MM.1S (cell line): Measurements from ENCODE around the gene PPM1B.

Source experiments
- DNase-seq: peaks from one replicate; pipeline ENCODE4 v3.0.0-alpha.2; 2015
- H2AFZ ChIP-seq: fragments of 300-600 bp; sonication (generic); 2 replicates; pipeline ENCODE4 v1.6.0; 2016; ENCODE audit warnings: antibody characterized with exemption, low read length
- H3F3A ChIP-seq: fragments of 300-600 bp; sonication (generic); 2 replicates; pipeline ENCODE4 v1.6.1; 2016; ENCODE audit warnings: mild to moderate bottlenecking, antibody characterized with exemption, low read length, moderate library complexity, mixed read lengths; ENCODE audit not compliant: insufficient read depth
- H3K27ac ChIP-seq: fragments of 300-600 bp; sonication (generic); 2 replicates; pipeline ENCODE4 v1.5.1; 2016; ENCODE audit warnings: mild to moderate bottlenecking, low read length
- H3K27me3 ChIP-seq: fragments of 300-600 bp; sonication (generic); replicated peaks from 2 replicates; pipeline ENCODE4 v1.6.0; 2016; ENCODE audit warnings: low read length; ENCODE audit not compliant: insufficient read depth
- H3K36me3 ChIP-seq: fragments of 300-600 bp; sonication (generic); replicated peaks from 2 replicates; pipeline ENCODE4 v1.6.1; 2016; ENCODE audit warnings: mild to moderate bottlenecking, low read length, mixed read lengths; ENCODE audit not compliant: insufficient read depth
- H3K4me1 ChIP-seq: fragments of 300-600 bp; sonication (generic); 2 replicates; pipeline ENCODE4 v1.6.1; 2016; ENCODE audit warnings: low read length, mixed read lengths
- H3K4me2 ChIP-seq: fragments of 300-600 bp; sonication (generic); 2 replicates; pipeline ENCODE4 v1.6.0; 2016; ENCODE audit warnings: low read depth, low read length
- H3K4me3 ChIP-seq: fragments of 300-600 bp; sonication (generic); 2 replicates; pipeline ENCODE4 v1.5.1; 2016; ENCODE audit warnings: low read length, mixed read lengths
- H3K79me2 ChIP-seq: fragments of 300-600 bp; sonication (generic); 2 replicates; pipeline ENCODE4 v1.6.1; 2016; ENCODE audit warnings: mixed run types, low read length, mixed read lengths
- H3K9ac ChIP-seq: fragments of 300-600 bp; sonication (generic); 2 replicates; pipeline ENCODE4 v1.6.1; 2016; ENCODE audit warnings: low read length, mixed read lengths
- H3K9me2 ChIP-seq: fragments of 300-600 bp; sonication (generic); replicated peaks from 2 replicates; pipeline ENCODE4 v1.6.1; 2016; ENCODE audit warnings: mild to moderate bottlenecking, low read length, mixed read lengths; ENCODE audit not compliant: insufficient read depth
- H3K9me3 ChIP-seq: fragments of 300-600 bp; sonication (generic); replicated peaks from 2 replicates; pipeline ENCODE4 v1.6.1; 2016; ENCODE audit warnings: mild to moderate bottlenecking, low read length, mixed read lengths; ENCODE audit not compliant: insufficient read depth
- H4K20me1 ChIP-seq: fragments of 300-600 bp; sonication (generic); 2 replicates; pipeline ENCODE4 v1.6.1; 2016; ENCODE audit warnings: mild to moderate bottlenecking, low read length, moderate library complexity, mixed read lengths; ENCODE audit not compliant: insufficient read depth
- EZH2 ChIP-seq: fragments of 300-600 bp; sonication (generic); optimal IDR thresholded peaks from 2 replicates; pipeline ENCODE3; 2017; ENCODE audit warnings: low read depth, mild to moderate bottlenecking, antibody characterized with exemption, low read length, mixed read lengths
- EZH2phosphoT487 ChIP-seq: fragments of 300-600 bp; sonication (generic); IDR thresholded peaks from 2 replicates; pipeline ENCODE4 v1.6.1; 2018; ENCODE audit warnings: antibody characterized with exemption, low read length
- TF ChIP-seq, protein P1 (sequence below): fragments of 300-600 bp; sonication (generic); IDR thresholded peaks from 2 replicates; pipeline ENCODE4 v1.5.1; 2016; ENCODE audit warnings: antibody characterized with exemption, low read length, mixed read lengths

Gene PPM1B

DNA sequence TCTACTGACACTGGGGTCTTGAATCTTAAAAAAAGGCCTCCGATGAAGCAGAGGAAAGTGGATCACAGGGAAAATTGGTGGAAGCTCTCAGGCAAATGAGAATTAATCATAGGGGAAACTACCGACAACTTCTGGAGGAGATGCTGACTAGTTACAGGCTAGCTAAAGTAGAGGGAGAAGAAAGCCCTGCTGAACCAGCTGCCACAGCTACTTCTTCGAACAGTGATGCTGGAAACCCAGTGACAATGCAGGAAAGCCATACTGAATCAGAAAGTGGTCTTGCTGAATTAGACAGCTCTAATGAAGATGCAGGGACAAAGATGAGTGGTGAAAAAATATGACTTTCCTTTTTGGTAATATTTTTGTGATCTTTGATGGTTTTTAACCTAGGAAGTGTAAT is 61.7 kb downstream of the PPM1B start:
- no peaks in the 10 kb centered on the region for H3K9me3 ChIP-seq
- H3K9ac ChIP-seq, result no peak overlapping the region
- H3K36me3 ChIP-seq, result 0 out of 2 replicates have a peak, but pooled peaks cover 3% of the 10 kb centered on the region
- DNase-seq, result no peak
- no peaks in the 10 kb centered on the region for H3K9me2 ChIP-seq
- H3F3A ChIP-seq, result no peaks in the 10 kb centered on the region
- no peak overlapping the region for H3K4me3 ChIP-seq
- H3K27me3 ChIP-seq, result no peaks in the 10 kb centered on the region
- no peaks in the 10 kb centered on the region for H4K20me1 ChIP-seq
- H3K79me2 ChIP-seq, result 0 out of 2 replicates have a peak, but pooled peaks cover 4% of the 10 kb centered on the region
- H3K27ac ChIP-seq, result no peak overlapping the region
- TF ChIP-seq EZH2, result no peak
- no peak for TF ChIP-seq EZH2phosphoT487
- TF ChIP-seq, protein P1, sequence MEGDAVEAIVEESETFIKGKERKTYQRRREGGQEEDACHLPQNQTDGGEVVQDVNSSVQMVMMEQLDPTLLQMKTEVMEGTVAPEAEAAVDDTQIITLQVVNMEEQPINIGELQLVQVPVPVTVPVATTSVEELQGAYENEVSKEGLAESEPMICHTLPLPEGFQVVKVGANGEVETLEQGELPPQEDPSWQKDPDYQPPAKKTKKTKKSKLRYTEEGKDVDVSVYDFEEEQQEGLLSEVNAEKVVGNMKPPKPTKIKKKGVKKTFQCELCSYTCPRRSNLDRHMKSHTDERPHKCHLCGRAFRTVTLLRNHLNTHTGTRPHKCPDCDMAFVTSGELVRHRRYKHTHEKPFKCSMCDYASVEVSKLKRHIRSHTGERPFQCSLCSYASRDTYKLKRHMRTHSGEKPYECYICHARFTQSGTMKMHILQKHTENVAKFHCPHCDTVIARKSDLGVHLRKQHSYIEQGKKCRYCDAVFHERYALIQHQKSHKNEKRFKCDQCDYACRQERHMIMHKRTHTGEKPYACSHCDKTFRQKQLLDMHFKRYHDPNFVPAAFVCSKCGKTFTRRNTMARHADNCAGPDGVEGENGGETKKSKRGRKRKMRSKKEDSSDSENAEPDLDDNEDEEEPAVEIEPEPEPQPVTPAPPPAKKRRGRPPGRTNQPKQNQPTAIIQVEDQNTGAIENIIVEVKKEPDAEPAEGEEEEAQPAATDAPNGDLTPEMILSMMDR, result no peak
- H3K4me2 ChIP-seq, result no peak overlapping the region
- no peak overlapping the region for H2AFZ ChIP-seq
- no peaks in the 10 kb centered on the region for H3K4me1 ChIP-seq

GRCh38 chr2:44233450-44234128 is 64.9 kb downstream of the PPM1B start:
- Histone ChIP-seq H3K36me3 (0 out of 2 replicates have a peak, but pooled peaks cover 3% of the 10 kb centered on the region), H3K27ac (no peak overlapping the region), H3K4me3 (no peak overlapping the region), H3K27me3 (no peaks in the 10 kb centered on the region), H2AFZ (no peak overlapping the region), H3K9me2 (no peaks in the 10 kb centered on the region), H3K4me2 (no peak overlapping the region), H3F3A (peaks cover 12% of the 10 kb centered on the region), H3K79me2 (no peaks in the 10 kb centered on the region), H3K4me1 (peaks cover 15% of the 10 kb centered on the region), H3K9me3 (no peaks in the 10 kb centered on the region), H3K9ac (no peak overlapping the region), H4K20me1 (no peaks in the 10 kb centered on the region)
- no peak for DNase-seq
- TF ChIP-seq, protein P1, result no peak
- TF ChIP-seq EZH2phosphoT487, result no peak
- TF ChIP-seq EZH2, result no peak

DNA sequence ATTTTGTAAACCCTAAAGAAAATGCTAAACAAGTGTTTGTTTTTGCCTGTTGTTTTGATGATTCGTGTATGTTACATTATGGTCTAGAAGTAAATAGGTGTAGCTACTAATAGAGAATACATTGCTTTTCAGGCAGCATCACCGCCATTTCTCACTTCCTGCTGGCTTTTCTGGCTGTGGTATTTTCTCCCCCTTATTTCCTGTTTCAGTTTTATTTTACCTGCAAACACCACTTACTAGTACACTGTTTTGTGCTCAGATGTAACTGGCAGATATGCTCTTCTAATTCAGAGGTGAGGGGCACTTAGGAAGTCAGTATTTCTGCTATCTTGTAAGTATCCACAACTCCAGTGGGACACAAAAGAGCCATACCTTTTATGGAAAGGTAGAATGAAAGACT is 68.5 kb downstream of the PPM1B start:
- H4K20me1 ChIP-seq, result no peaks in the 10 kb centered on the region
- peaks cover 12% of the 10 kb centered on the region for H3F3A ChIP-seq
- H3K79me2 ChIP-seq, result no peaks in the 10 kb centered on the region
- peak; percentile 79 for DNase-seq
- no peaks in the 10 kb centered on the region for H3K27me3 ChIP-seq
- no peak overlapping the region; the same call in 1 of the 2 replicates for H3K9ac ChIP-seq
- H3K9me3 ChIP-seq, result no peaks in the 10 kb centered on the region
- H3K4me3 ChIP-seq, result peak overlapping the region; percentile 30; the same call in 1 of the 2 replicates
- peak overlapping the region; percentile 79 for H3K4me2 ChIP-seq
- H3K9me2 ChIP-seq, result no peaks in the 10 kb centered on the region
- no peak overlapping the region for H2AFZ ChIP-seq
- H3K4me1 ChIP-seq, result peaks cover 15% of the 10 kb centered on the region
- no peaks in the 10 kb centered on the region for H3K36me3 ChIP-seq
- TF ChIP-seq EZH2phosphoT487, result no peak
- TF ChIP-seq, protein P1, result no peak
- no peak for TF ChIP-seq EZH2
- H3K27ac ChIP-seq, result peak overlapping the region; percentile 44; the same call in 1 of the 2 replicates
